ENCODE measurements around the gene SACS.

GRCh38 chr13:23394821-23395220 is 38.7 kb downstream of the SACS start:
- TF ChIP-seq CTCF (IDR thresholded peaks at IDR 0.05), result no peak
- TF ChIP-seq POLR2A (IDR thresholded peaks at IDR 0.05), result no peak
